Smooth muscle cell (in vitro differentiated cells): ENCODE measurements around the gene STRBP. TPM values are rescaled to one million over a fixed set of nuclear protein-coding genes. Genes with fewer than 3 reads are reported as not detected.
"Not testable (repeated sequence)": the region's sequence is repeated elsewhere in the genome, so short reads cannot be mapped to it uniquely, and the experiment has no call there.

Experiments used
- DNase-seq: peaks from one replicate; lab custom pipeline; 2025; ENCODE audit not compliant: unreplicated experiment; lab: John Stamatoyannopoulos, UW
- H2AFZ ChIP-seq: fragments of 200-600 bp; sonication (generic); 2 replicates; pipeline ENCODE4 v1.6.0; 2016; ENCODE audit warnings: antibody characterized with exemption, low read depth, mild to moderate bottlenecking
- H3F3A ChIP-seq: fragments of 200-600 bp; sonication (generic); 2 replicates; pipeline ENCODE4 v1.6.0; 2017; ENCODE audit warnings: antibody characterized with exemption, low read depth
- H3K27ac ChIP-seq: fragments of 200-600 bp; sonication (generic); 2 replicates; pipeline ENCODE4 v1.5.1; 2016; ENCODE audit warnings: low read depth, mild to moderate bottlenecking
- H3K27me3 ChIP-seq: fragments of 200-600 bp; sonication (generic); 2 replicates; pipeline ENCODE4 v1.6.1; 2016; ENCODE audit warnings: low read depth, mild to moderate bottlenecking
- H3K36me3 ChIP-seq: fragments of 200-600 bp; sonication (generic); 2 replicates; pipeline ENCODE4 v1.5.1; 2016; ENCODE audit warnings: low read depth
- H3K4me1 ChIP-seq: fragments of 200-600 bp; sonication (generic); 2 replicates; pipeline ENCODE4 v1.5.1; 2016; ENCODE audit warnings: low read depth
- H3K4me2 ChIP-seq: fragments of 200-600 bp; sonication (generic); 2 replicates; pipeline ENCODE4 v1.6.0; 2016; ENCODE audit warnings: mild to moderate bottlenecking
- H3K4me3 ChIP-seq: fragments of 200-600 bp; sonication (generic); 2 replicates; pipeline ENCODE4 v1.5.1; 2016; ENCODE audit warnings: mild to moderate bottlenecking
- H3K79me2 ChIP-seq: fragments of 200-600 bp; sonication (generic); 2 replicates; pipeline ENCODE4 v1.6.0; 2016; ENCODE audit warnings: low read depth, mild to moderate bottlenecking
- H3K9ac ChIP-seq: fragments of 200-600 bp; sonication (generic); 2 replicates; pipeline ENCODE4 v1.6.0; 2016; ENCODE audit warnings: low read depth
- H3K9me3 ChIP-seq: fragments of 200-600 bp; sonication (generic); replicated peaks from 2 replicates; pipeline ENCODE4 v1.5.1; 2016; ENCODE audit warnings: low read depth
- H4K20me1 ChIP-seq: fragments of 200-600 bp; sonication (generic); 2 replicates; pipeline ENCODE4 v1.6.0; 2016; ENCODE audit warnings: low read depth
- WGBS: methylation state at CpG from one replicate; pipeline ENCODE4 v1.1.7; 2016; ENCODE audit warnings: low lambda C conversion rate; 5-methylcytosine and 5-hydroxymethylcytosine counted together
- polyA plus RNA-seq: library from polyadenylated mRNA; unstranded; fragments of >200 nt; fragmentation: Nextera tagmentation; extraction: Ambion mirVana; gene quantifications from 2 replicates; pipeline ENCODE4 v1.2.1, GENCODE V29; 2016
- total RNA-seq: library from RNA; depleted of rRNA; stranded (reverse); fragments of >200 nt; gene quantifications from 2 replicates; pipeline ENCODE4 v1.2.3, GENCODE V29; 2014
- TF ChIP-seq, protein P1 (sequence below): fragments of 200-600 bp; sonication (generic); IDR thresholded peaks from 2 replicates; pipeline ENCODE4 v1.5.1; 2017; ENCODE audit warnings: borderline replicate concordance, mild to moderate bottlenecking, antibody characterized with exemption; ENCODE audit not compliant: insufficient read depth, poor library complexity, severe bottlenecking

The STRBP gene
- total and polyA plus RNA-seq, 2 experiments from 2014 or later = 6.6 to 11.9 TPM

GRCh38 chr9:123187131-123187530 lies 81.3 kb downstream of the STRBP start:
- Histone ChIP-seq H3K27me3 (no peaks in the 10 kb centered on the region), H2AFZ (no peak overlapping the region), H4K20me1 (no peaks in the 10 kb centered on the region), H3K9me3 (no peaks in the 10 kb centered on the region), H3K27ac (no peak overlapping the region), H3K36me3 (no peaks in the 10 kb centered on the region), H3K79me2 (no peaks in the 10 kb centered on the region), H3K4me3 (no peak overlapping the region), H3F3A (no peaks in the 10 kb centered on the region), H3K9ac (no peak overlapping the region), H3K4me1 (no peaks in the 10 kb centered on the region), H3K4me2 (no peak overlapping the region)
- DNase-seq = no peak
- TF ChIP-seq, protein P1, sequence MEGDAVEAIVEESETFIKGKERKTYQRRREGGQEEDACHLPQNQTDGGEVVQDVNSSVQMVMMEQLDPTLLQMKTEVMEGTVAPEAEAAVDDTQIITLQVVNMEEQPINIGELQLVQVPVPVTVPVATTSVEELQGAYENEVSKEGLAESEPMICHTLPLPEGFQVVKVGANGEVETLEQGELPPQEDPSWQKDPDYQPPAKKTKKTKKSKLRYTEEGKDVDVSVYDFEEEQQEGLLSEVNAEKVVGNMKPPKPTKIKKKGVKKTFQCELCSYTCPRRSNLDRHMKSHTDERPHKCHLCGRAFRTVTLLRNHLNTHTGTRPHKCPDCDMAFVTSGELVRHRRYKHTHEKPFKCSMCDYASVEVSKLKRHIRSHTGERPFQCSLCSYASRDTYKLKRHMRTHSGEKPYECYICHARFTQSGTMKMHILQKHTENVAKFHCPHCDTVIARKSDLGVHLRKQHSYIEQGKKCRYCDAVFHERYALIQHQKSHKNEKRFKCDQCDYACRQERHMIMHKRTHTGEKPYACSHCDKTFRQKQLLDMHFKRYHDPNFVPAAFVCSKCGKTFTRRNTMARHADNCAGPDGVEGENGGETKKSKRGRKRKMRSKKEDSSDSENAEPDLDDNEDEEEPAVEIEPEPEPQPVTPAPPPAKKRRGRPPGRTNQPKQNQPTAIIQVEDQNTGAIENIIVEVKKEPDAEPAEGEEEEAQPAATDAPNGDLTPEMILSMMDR = no peak
- whole genome bisulfite sequencing = 97% methylated on average over 1 of the region's 1 CpG

DNA sequence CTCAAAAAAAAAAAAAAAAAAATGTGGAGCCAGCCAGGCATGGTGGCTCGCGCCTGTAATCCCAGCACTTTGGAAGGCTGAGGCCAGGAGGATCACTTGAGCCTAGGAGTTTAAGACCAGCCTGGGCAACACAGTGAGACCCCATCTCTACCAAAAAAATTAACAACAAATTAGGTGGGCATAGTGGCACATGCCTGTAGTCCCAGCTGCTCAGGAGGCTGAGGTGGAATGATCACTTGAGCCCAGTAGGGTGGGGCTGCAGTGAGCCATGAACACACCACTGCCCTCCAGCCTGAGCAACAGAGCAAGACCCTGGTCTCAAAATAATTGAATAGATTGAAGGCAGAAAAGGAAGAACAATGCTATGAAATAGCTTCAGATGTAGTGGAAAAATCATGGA lies 82.4 kb downstream of the STRBP start:
- H3K36me3 ChIP-seq, H3K4me3 ChIP-seq, H3K27me3 ChIP-seq, H3F3A ChIP-seq, H3K9ac ChIP-seq, H4K20me1 ChIP-seq, H3K9me3 ChIP-seq, H3K27ac ChIP-seq, H3K4me1 ChIP-seq, H3K4me2 ChIP-seq, DNase-seq, H3K79me2 ChIP-seq, H2AFZ ChIP-seq: not testable (repeated sequence)
- WGBS = 94% methylated on average over 2 of the region's 2 CpGs

DNA sequence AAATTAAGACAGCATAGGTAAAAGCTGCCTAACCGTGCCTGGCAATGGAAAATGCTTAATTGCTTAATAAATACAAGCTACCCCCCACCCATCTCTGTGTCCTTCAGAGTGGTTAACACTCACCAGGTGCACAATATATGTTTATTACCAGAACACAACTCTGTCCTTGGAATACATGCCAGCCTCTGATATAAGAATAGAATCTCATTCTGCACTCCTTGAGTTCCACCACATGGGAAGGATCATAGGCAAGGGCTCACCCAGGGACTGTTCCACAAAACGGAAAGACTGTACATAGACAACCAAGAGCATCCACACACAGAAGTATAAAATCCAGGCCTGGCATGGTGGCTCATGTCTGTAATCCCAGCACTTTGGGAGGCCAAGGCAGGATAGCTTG lies 91.4 kb downstream of the STRBP start:
- Histone ChIP-seq H3K4me2 (no peak overlapping the region), H3K4me3 (no peak overlapping the region), H3K36me3 (peaks cover 3% of the 10 kb centered on the region), H3K9ac (no peak overlapping the region), H3K27ac (no peak overlapping the region), H3K4me1 (no peaks in the 10 kb centered on the region), H3F3A (no peaks in the 10 kb centered on the region), H3K9me3 (no peaks in the 10 kb centered on the region), H2AFZ (no peak overlapping the region), H3K79me2 (no peaks in the 10 kb centered on the region), H3K27me3 (no peaks in the 10 kb centered on the region), H4K20me1 (no peaks in the 10 kb centered on the region)
- no peak for DNase-seq
- TF ChIP-seq, protein P1 = no peak
- WGBS = 88% methylated on average over 2 of the region's 2 CpGs

DNA sequence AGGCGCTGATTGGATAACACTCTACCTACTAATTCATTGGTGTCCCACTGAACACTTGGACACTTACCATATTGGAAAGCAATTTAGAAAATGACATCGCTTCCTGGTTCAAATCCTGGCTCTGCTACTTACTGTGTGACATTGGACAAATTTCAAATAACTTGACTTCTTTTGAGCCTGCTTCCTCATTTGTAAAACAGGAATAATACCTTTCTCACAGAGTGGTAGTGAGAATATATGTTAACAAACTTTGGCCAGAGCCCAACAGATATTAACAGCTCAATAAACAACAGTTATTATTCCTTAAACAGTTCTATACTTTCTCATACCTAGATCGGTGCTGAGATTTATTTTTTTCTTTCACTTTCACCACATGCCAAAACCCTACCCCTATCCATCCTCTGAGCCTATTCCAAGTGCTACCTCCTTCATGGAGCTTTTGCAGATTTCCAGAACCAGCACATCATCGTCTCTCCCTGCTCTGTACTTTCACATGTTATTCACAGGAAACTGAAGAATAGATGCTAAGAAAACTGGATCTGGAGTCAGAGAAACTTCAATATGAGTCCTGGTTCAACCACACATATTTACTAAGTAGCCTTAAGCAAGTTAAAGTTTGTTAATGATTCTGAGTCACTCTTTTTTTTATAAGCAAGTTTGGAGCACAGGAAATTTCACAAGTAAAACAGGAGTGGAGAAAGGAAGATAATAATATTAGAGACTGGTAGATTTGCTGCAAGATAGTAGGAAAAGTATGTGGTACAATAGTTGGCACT lies 92.3 kb downstream of the STRBP start:
- Histone ChIP-seq H3K4me2 (peak overlapping the region; percentile 27), H3K27ac (no peak overlapping the region), H3K9me3 (no peaks in the 10 kb centered on the region), H3F3A (no peaks in the 10 kb centered on the region), H2AFZ (no peak overlapping the region), H3K79me2 (no peaks in the 10 kb centered on the region), H3K36me3 (peaks cover 3% of the 10 kb centered on the region), H3K27me3 (no peaks in the 10 kb centered on the region), H3K9ac (no peak overlapping the region), H3K4me3 (no peak overlapping the region), H3K4me1 (no peaks in the 10 kb centered on the region), H4K20me1 (no peaks in the 10 kb centered on the region)
- no peak for DNase-seq
- 84% methylated on average over 4 of the region's 4 CpGs for WGBS
- TF ChIP-seq, protein P1 = no peak
